Endothelial cell of umbilical vein (primary cell): Measurements from ENCODE around the gene BCR. TPM values are rescaled to one million over a fixed set of nuclear protein-coding genes. Genes with fewer than 3 reads are reported as not detected.

Experiments
- BruUV-seq: library from RNA; stranded (reverse); fragments of 400-500 nt; replicated peaks from 2 replicates; lab custom pipeline; 2021; lab: Mats Ljungman, UMichigan
- CTCF ChIA-PET: fragments of 300-600, 350-600 bp; sonication (Branson Sonifier 250); formaldehyde crosslinking; loops from one replicate; lab custom pipeline; 2021; ENCODE audit warnings: antibody characterized with exemption, inconsistent platforms; lab: Charles Lee
- POLR2A ChIA-PET: fragments of 300-600, 350-600 bp; sonication (Branson Sonifier 250); formaldehyde crosslinking; loops from one replicate; lab custom pipeline; 2021; ENCODE audit warnings: antibody characterized with exemption, inconsistent platforms; lab: Charles Lee
- DNase-seq: peaks from one replicate; pipeline ENCODE4 v3.0.0-alpha.2; 2011; ENCODE audit warnings: low read depth, low spot score
- FAIRE-seq: peaks from 2 replicates; lab custom pipeline; 2011; peaks lifted over from hg19 to GRCh38; lab: Jason Lieb, UNC
- H2AFZ ChIP-seq: 2 replicates; pipeline ENCODE4 v1.6.0; 2012; ENCODE audit warnings: low read depth, low read length, control low read depth, inconsistent platforms
- H3K27ac ChIP-seq: 2 replicates; pipeline ENCODE4 v1.5.1; 2011; ENCODE audit warnings: low read depth, mild to moderate bottlenecking, control low read depth, low read length, moderate library complexity; ENCODE audit not compliant: insufficient read depth
- H3K27me3 ChIP-seq, 2 experiments: 2 replicates each; pipeline versions ENCODE4 v1.6.0 to v1.6.1; 2011; ENCODE audit warnings: low read length in 2 of 2, mixed read lengths in 1 of 2; ENCODE audit not compliant: control insufficient read depth in 2 of 2, insufficient read depth in 2 of 2
- H3K36me3 ChIP-seq, 2 experiments: 2 replicates in 1 of 2; 3 replicates in 1 of 2; pipeline ENCODE4 v1.5.1; 2011; ENCODE audit warnings: low read length in 2 of 2, mild to moderate bottlenecking in 1 of 2, moderate library complexity in 1 of 2; ENCODE audit not compliant: control insufficient read depth in 2 of 2, insufficient read depth in 2 of 2; ENCODE audit errors: extremely low read depth in 1 of 2
- H3K4me1 ChIP-seq: 3 replicates; pipeline ENCODE4 v1.5.1; 2011; ENCODE audit warnings: mild to moderate bottlenecking, low read length; ENCODE audit not compliant: control insufficient read depth, insufficient read depth; ENCODE audit errors: extremely low read depth
- H3K4me2 ChIP-seq: 2 replicates; pipeline ENCODE4 v1.6.1; 2011; ENCODE audit warnings: low read length, control low read depth, mixed read lengths; ENCODE audit not compliant: insufficient read depth
- H3K4me3 ChIP-seq, 3 experiments: fragments of 200-600 bp in 1 of 3; sonication (generic), shearing (Covaris generic) in 1 of 3; replicated peaks in 1 of 3; 2 replicates each; pipeline ENCODE4 v1.5.1; 2011 to 2016; ENCODE audit warnings: control low read depth in 3 of 3, low read length in 3 of 3, mild to moderate bottlenecking in 2 of 3, inconsistent platforms in 1 of 3, low read depth in 1 of 3, moderate library complexity in 1 of 3; ENCODE audit not compliant: insufficient read depth in 1 of 3
- H3K79me2 ChIP-seq: 2 replicates; pipeline ENCODE4 v1.6.0; 2012; ENCODE audit warnings: low read length, inconsistent platforms; ENCODE audit not compliant: control insufficient read depth, insufficient read depth
- H3K9ac ChIP-seq: replicated peaks from 2 replicates; pipeline ENCODE3; 2011; ENCODE audit warnings: low read length, control low read depth; ENCODE audit not compliant: insufficient read depth; ENCODE audit errors: extremely low read depth
- H3K9me1 ChIP-seq: replicated peaks from 3 replicates; pipeline ENCODE4 v1.6.0; 2011; ENCODE audit warnings: mild to moderate bottlenecking, low read length; ENCODE audit not compliant: control insufficient read depth, insufficient read depth; ENCODE audit errors: extremely low read depth
- H3K9me3 ChIP-seq: replicated peaks from 2 replicates; pipeline ENCODE4 v1.5.1; 2012; ENCODE audit warnings: low read length, inconsistent platforms; ENCODE audit not compliant: control insufficient read depth, insufficient read depth
- H4K20me1 ChIP-seq: replicated peaks from 2 replicates; pipeline ENCODE3; 2011; ENCODE audit warnings: mild to moderate bottlenecking, low read length; ENCODE audit not compliant: control insufficient read depth, insufficient read depth; ENCODE audit errors: extremely low read depth
- CTCF ChIP-seq, 2 donors: IDR thresholded peaks; 1 replicate in 1 of 2; 2 replicates in 1 of 2; pipeline ENCODE4 v1.5.1; 2011; ENCODE audit warnings: low read length in 2 of 2, mild to moderate bottlenecking in 2 of 2, moderate library complexity in 2 of 2, control low read depth in 1 of 2, inconsistent platforms in 1 of 2, low read depth in 1 of 2; ENCODE audit not compliant: insufficient read depth in 1 of 2; ENCODE audit errors: extremely low read depth in 1 of 2
- EZH2 ChIP-seq: IDR thresholded peaks from 2 replicates; pipeline ENCODE4 v1.6.1; 2012; ENCODE audit warnings: borderline replicate concordance, low read depth, mild to moderate bottlenecking, moderate library complexity, low read length, inconsistent platforms; ENCODE audit not compliant: severe bottlenecking
- FOS ChIP-seq: IDR thresholded peaks from 2 replicates; pipeline ENCODE4 v1.6.1; 2011; ENCODE audit warnings: mild to moderate bottlenecking, low read length, moderate library complexity, borderline replicate concordance; ENCODE audit not compliant: insufficient read depth
- GATA2 ChIP-seq: IDR thresholded peaks from 2 replicates; pipeline ENCODE4 v1.7.0; 2011; ENCODE audit warnings: low read depth, mild to moderate bottlenecking, moderate library complexity, mixed read lengths, low read length; ENCODE audit not compliant: insufficient read length, insufficient read depth
- JUN ChIP-seq: IDR thresholded peaks from 2 replicates; pipeline ENCODE4 v1.6.1; 2011; ENCODE audit warnings: borderline replicate concordance, low read depth; ENCODE audit not compliant: insufficient read length, insufficient read depth
- MAX ChIP-seq: IDR thresholded peaks from 2 replicates; pipeline ENCODE4 v1.6.1; 2011; ENCODE audit not compliant: insufficient read depth, insufficient read length
- POLR2A ChIP-seq: IDR thresholded peaks from 2 replicates; pipeline ENCODE4 v1.6.1; 2012; ENCODE audit warnings: low read depth, mild to moderate bottlenecking, control low read depth, low read length
- POLR2AphosphoS5 ChIP-seq: IDR thresholded peaks from 2 replicates; pipeline ENCODE4 v1.6.1; 2012; ENCODE audit warnings: low read depth, mild to moderate bottlenecking, control low read depth, low read length, moderate library complexity; ENCODE audit not compliant: insufficient read depth
- dilution Hi-C: fragments of 300-500 bp; cut with MboI; formaldehyde crosslinking; loops from one replicate; pipeline ENCODE4 v1.15.0; 2019; ENCODE audit warnings: low sequenced_read_pairs; ENCODE audit not compliant: extremely low pct_ligation_motif_present
- intact Hi-C: fragments of 100-400 bp; cut with micrococcal nuclease; formaldehyde crosslinking; loops from one replicate; pipeline ENCODE4 v1.10.0; 2022
- polyA plus RNA-seq, 4 experiments: library from polyadenylated mRNA; depleted of rRNA in 3 of 4; stranded (reverse) in 3 of 4; unstranded in 1 of 4; fragments of >200 nt; gene quantifications; 2 replicates each; pipeline versions ENCODE4 v1.2.1 to v1.2.3, GENCODE V29; 2011 to 2012; ENCODE audit warnings: missing spikeins in 1 of 4
- total RNA-seq: library from RNA; stranded (reverse); gene quantifications from 2 replicates; pipeline ENCODE4 v1.2.3, GENCODE V29; 2021

Gene BCR
- total and polyA plus RNA-seq, 2 donors (not counting 3 experiments of a cell fraction or from before 2014, with no cell fraction given) = 129 to 141 TPM

GRCh38 chr22:23192558-23192957, 12.2 kb downstream of the BCR start:
- H3K79me2 ChIP-seq = peaks cover 95% of the 10 kb centered on the region

More at GRCh38 chr22:23192558-23192957, 12.2 kb downstream of the BCR start:
- H3K9me3 ChIP-seq = no peaks in the 10 kb centered on the region
- FAIRE-seq (no peak), DNase-seq (no peak)
- dilution Hi-C loops = no loop called here
- H3K4me2 ChIP-seq = no peak overlapping the region
- H3K27ac ChIP-seq = no peak overlapping the region
- no TSS peak for BruUV-seq
- no peak overlapping the region for H3K9ac ChIP-seq
- H3K36me3 ChIP-seq = peaks cover 6 to 7% of the 10 kb centered on the region in 2 experiments
- peaks cover 13% of the 10 kb centered on the region for H4K20me1 ChIP-seq
- CTCF ChIA-PET = interaction anchor here (0.8 kb wide), 1 partner anchor 89 kb away, joined by 3 read pairs; no protein-coding TSS in a partner anchor
- intact Hi-C loops = no loop called here
- peaks cover 15% of the 10 kb centered on the region for H3K4me1 ChIP-seq
- H3K27me3 ChIP-seq = no peaks in the 10 kb centered on the region
- POLR2A ChIA-PET = no interaction called here
- TF ChIP-seq MAX (no peak), EZH2 (no peak), JUN (no peak), CTCF (IDR thresholded peaks at IDR 0.05; ENCODE audit: extremely low read depth in 1 of 2, insufficient read depth in 1 of 2, low read depth in 1 of 2, low read length in 2 of 2) (no peak), GATA2 (no peak), POLR2A (no peak), FOS (no peak), POLR2AphosphoS5 (no peak)
- H3K9me1 ChIP-seq = no peaks in the 10 kb centered on the region
- no peak overlapping the region for H2AFZ ChIP-seq
- no peak overlapping the region for H3K4me3 ChIP-seq
